Naive thymus-derived CD4-positive, alpha-beta T cell (primary cell): Measurements from ENCODE around the gene MRPL10. TPM values are rescaled to one million over a fixed set of nuclear protein-coding genes. Genes with fewer than 3 reads are reported as not detected.
A peak's percentile ranks its signal among the peaks of the same experiment; 100 is the strongest.

Experiments used
- ATAC-seq: fragments of 150-1000 bp; cut with Tn5 transposase; 2 replicates; pipeline ENCODE4 v1.10.0; 2021; ENCODE audit warnings: mild to moderate bottlenecking, moderate library complexity
- CTCF ChIA-PET: fragments of 350-600 bp; sonication (Branson Sonifier 250); formaldehyde crosslinking; loops from one replicate; lab custom pipeline; 2021; ENCODE audit warnings: antibody characterized with exemption; lab: Charles Lee
- POLR2A ChIA-PET: fragments of 350-600 bp; sonication (Branson Sonifier 250); formaldehyde crosslinking; loops from one replicate; lab custom pipeline; 2021; ENCODE audit warnings: antibody characterized with exemption, inconsistent platforms; lab: Charles Lee
- DNase-seq, 9 donors: peaks; one replicate each; pipeline versions ENCODE4 v3.0.0 to v3.0.0-alpha.2; 2020 to 2022; ENCODE audit warnings: mixed read lengths in 1 of 9
- H3K27ac ChIP-seq: one replicate; pipeline ENCODE4 v1.7.0; 2013; ENCODE audit warnings: mild to moderate bottlenecking, low read depth, low read length, moderate library complexity
- H3K27me3 ChIP-seq, 2 donors: one replicate each; pipeline ENCODE4 v1.7.0; 2013; ENCODE audit warnings: low read length in 2 of 2, mild to moderate bottlenecking in 2 of 2, moderate library complexity in 2 of 2; ENCODE audit not compliant: control insufficient read depth in 2 of 2, insufficient read depth in 2 of 2
- H3K36me3 ChIP-seq, 3 experiments: 1 replicate in 2 of 3; 2 replicates in 1 of 3; pipeline ENCODE4 v1.7.0; 2013; ENCODE audit warnings: low read length in 3 of 3, mild to moderate bottlenecking in 3 of 3, moderate library complexity in 1 of 3; ENCODE audit not compliant: insufficient read depth in 3 of 3, control insufficient read depth in 2 of 3
- H3K4me1 ChIP-seq, 2 donors: one replicate each; pipeline ENCODE4 v1.7.0; 2013; ENCODE audit warnings: low read length in 2 of 2, mild to moderate bottlenecking in 2 of 2, moderate library complexity in 1 of 2; ENCODE audit not compliant: control insufficient read depth in 2 of 2, insufficient read depth in 2 of 2
- H3K4me3 ChIP-seq: 2 replicates; pipeline ENCODE4 v1.7.0; 2013; ENCODE audit warnings: mild to moderate bottlenecking, low read length
- H3K9me3 ChIP-seq, 3 experiments: 1 replicate in 2 of 3; 2 replicates in 1 of 3; pipeline ENCODE4 v1.7.0; 2013; ENCODE audit warnings: low read length in 3 of 3; ENCODE audit not compliant: control insufficient read depth in 2 of 3
- H3K27ac Mint-ChIP-seq, 9 donors: one replicate each; pipeline ENCODE4 v1.8.0; 2020 to 2022; ENCODE audit warnings: mixed read lengths in 9 of 9, mild to moderate bottlenecking in 8 of 9, moderate library complexity in 5 of 9, inconsistent platforms in 2 of 9
- H3K27me3 Mint-ChIP-seq, 5 donors: one replicate each; pipeline ENCODE4 v1.8.0; 2021 to 2022; ENCODE audit warnings: mixed read lengths in 5 of 5, mild to moderate bottlenecking in 1 of 5
- H3K36me3 Mint-ChIP-seq, 5 donors: one replicate each; pipeline ENCODE4 v1.8.0; 2020 to 2022; ENCODE audit warnings: mixed read lengths in 5 of 5, mild to moderate bottlenecking in 3 of 5, inconsistent platforms in 1 of 5
- H3K4me1 Mint-ChIP-seq, 7 donors: one replicate each; pipeline ENCODE4 v1.8.0; 2020 to 2022; ENCODE audit warnings: mixed read lengths in 7 of 7, mild to moderate bottlenecking in 3 of 7, inconsistent platforms in 1 of 7
- H3K4me3 Mint-ChIP-seq, 10 donors: one replicate each; pipeline ENCODE4 v1.8.0; 2020 to 2022; ENCODE audit warnings: mild to moderate bottlenecking in 10 of 10, mixed read lengths in 10 of 10, moderate library complexity in 6 of 10, inconsistent platforms in 2 of 10
- H3K9me3 Mint-ChIP-seq, 11 donors: one replicate each; pipeline ENCODE4 v1.8.0; 2020 to 2022; ENCODE audit warnings: mixed read lengths in 11 of 11, mild to moderate bottlenecking in 4 of 11, inconsistent platforms in 1 of 11, moderate library complexity in 1 of 11
- intact Hi-C, 2 donors: fragments of 100-400 bp; cut with micrococcal nuclease; formaldehyde crosslinking; loops; one replicate each; pipeline ENCODE4 v1.15.1; 2023
- polyA plus RNA-seq, 2 donors: library from polyadenylated mRNA; unstranded; fragments of 300-500 nt; fragmentation: Illumina TruSeq; gene quantifications; one replicate each; pipeline ENCODE4 v1.2.3, GENCODE V29; 2021
- total RNA-seq, 6 experiments: library from RNA in 5 of 6; stranded (reverse) in 5 of 6; gene quantifications; 1 replicate in 5 of 6; 2 replicates in 1 of 6; pipeline ENCODE4 v1.2.3 and lab custom pipeline; 2021 to 2026

Gene MRPL10
- total and polyA plus RNA-seq, 7 experiments from 2014 or later: 33.6 to 51.2 (median 36.5) TPM

- peaks cover 5 to 23% of the 10 kb centered on the region in 2 donors for H3K4me1 ChIP-seq
- Mint-ChIP-seq H3K4me3 (peak overlapping the region; percentile 96 to 99 (median 97)), H3K4me1 (peaks cover 7 to 29% (median 24%) of the 10 kb centered on the region in 7 donors), H3K27ac (peak overlapping the region in 7 of 9 donors; percentile 26 to 92 (median 89)), H3K36me3 (peaks cover 5 to 32% (median 10%) of the 10 kb centered on the region in 5 donors), H3K27me3 (no peaks in the 10 kb centered on the region), H3K9me3 (no peaks in the 10 kb centered on the region)
- peaks cover 16 to 64% (median 24%) of the 10 kb centered on the region in 3 experiments for H3K36me3 ChIP-seq
- no peak for DNase-seq
- ChIA-PET POLR2A (no interaction called here), CTCF (interaction anchor here (1.5 kb wide), 1 partner anchor 21 kb away, joined by 3 read pairs; the partner anchor contains the start of gene SCRN2)
- H3K27me3 ChIP-seq: no peaks in the 10 kb centered on the region
- peak overlapping the region; percentile 80 for H3K27ac ChIP-seq
- H3K4me3 ChIP-seq: no peak overlapping the region
- H3K9me3 ChIP-seq: no peaks in the 10 kb centered on the region
- ATAC-seq: no peak
- intact Hi-C loops: loop anchor here in 1 of 2 donors (5.0 kb wide), 2 partner anchors 122 to 753 kb away; partner anchors contain the start of gene PNPO
Measured at GRCh38 chr17:47820033-47820789, 11.1 kb downstream of the MRPL10 start.

DNA sequence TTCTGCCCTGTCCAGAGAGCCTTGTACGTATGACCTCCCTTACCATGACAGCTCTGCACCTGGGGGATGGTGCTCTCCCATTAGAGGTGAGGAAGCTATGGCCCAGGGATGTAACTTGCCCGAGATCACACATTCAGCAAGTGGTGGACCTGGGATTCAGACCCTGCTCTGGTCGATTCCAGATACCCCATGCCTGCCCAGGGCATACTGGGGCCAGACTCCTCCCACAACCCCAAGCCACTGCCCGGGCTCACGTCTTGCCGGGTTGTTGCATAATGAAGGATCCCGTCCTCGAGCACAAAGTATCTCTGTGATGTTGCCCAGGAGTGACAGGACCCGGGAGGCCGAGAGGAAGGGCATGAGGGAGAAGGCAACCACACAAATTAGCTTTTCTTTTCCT, 11.9 kb downstream of the MRPL10 start:
- Mint-ChIP-seq H3K9me3 (no peaks in the 10 kb centered on the region), H3K4me1 (peaks cover 7 to 29% (median 24%) of the 10 kb centered on the region in 7 donors), H3K36me3 (peaks cover 7 to 34% (median 12%) of the 10 kb centered on the region in 5 donors), H3K27me3 (no peaks in the 10 kb centered on the region), H3K27ac (no peak overlapping the region), H3K4me3 (peak overlapping the region in 6 of 10 donors; percentile 6 to 98 (median 28))
- ATAC-seq: no peak
- peaks cover 16 to 67% (median 24%) of the 10 kb centered on the region in 3 experiments for H3K36me3 ChIP-seq
- no peaks in the 10 kb centered on the region for H3K27me3 ChIP-seq
- no peaks in the 10 kb centered on the region for H3K9me3 ChIP-seq
- peaks cover 5 to 23% of the 10 kb centered on the region in 2 donors for H3K4me1 ChIP-seq
- intact Hi-C loops: no loop called here
- DNase-seq: no peak
- H3K4me3 ChIP-seq: no peak overlapping the region
- CTCF ChIA-PET: interaction anchor here (0.6 kb wide), 1 partner anchor 15 kb away, joined by 4 read pairs; no protein-coding TSS in a partner anchor
- POLR2A ChIA-PET: no interaction called here
- no peak overlapping the region for H3K27ac ChIP-seq

GRCh38 chr17:47818002-47818695, 13.2 kb downstream of the MRPL10 start:
- ChIA-PET POLR2A (no interaction called here), CTCF (no interaction called here)
- peaks cover 7 to 29% (median 24%) of the 10 kb centered on the region in 7 donors for H3K4me1 Mint-ChIP-seq
- H3K9me3 Mint-ChIP-seq: no peaks in the 10 kb centered on the region
- H3K36me3 Mint-ChIP-seq: peaks cover 4 to 28% (median 12%) of the 10 kb centered on the region in 5 donors
- ATAC-seq (no peak), DNase-seq (no peak)
- H3K4me1 ChIP-seq: peaks cover 5 to 22% of the 10 kb centered on the region in 2 donors
- intact Hi-C loops: no loop called here
- no peak overlapping the region for H3K4me3 Mint-ChIP-seq
- H3K9me3 ChIP-seq: no peaks in the 10 kb centered on the region
- peak overlapping the region in 1 of 9 donors; percentile 9 for H3K27ac Mint-ChIP-seq
- H3K4me3 ChIP-seq: no peak overlapping the region
- H3K27me3 ChIP-seq: no peaks in the 10 kb centered on the region
- no peak overlapping the region for H3K27ac ChIP-seq
- no peaks in the 10 kb centered on the region for H3K27me3 Mint-ChIP-seq
- H3K36me3 ChIP-seq: peaks cover 16 to 67% (median 19%) of the 10 kb centered on the region in 3 experiments

DNA sequence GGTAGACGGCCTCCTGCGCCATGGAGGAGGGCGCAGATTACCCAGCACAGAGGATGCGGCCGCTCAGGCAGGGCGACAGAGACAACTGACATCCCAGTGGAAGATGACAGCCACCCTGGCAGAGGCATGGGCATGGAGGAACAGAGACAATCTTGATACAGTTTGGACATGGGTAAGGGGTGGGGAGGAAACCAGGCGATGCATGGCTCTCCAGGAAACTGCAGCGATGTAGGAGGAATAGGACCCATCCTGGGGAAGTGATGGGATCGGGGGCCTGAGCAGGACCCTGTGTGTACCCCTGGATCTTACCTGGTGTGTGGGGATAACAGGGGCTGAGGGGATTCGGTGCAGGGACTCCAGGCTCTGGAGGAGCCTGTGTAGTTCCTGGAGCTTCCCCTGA, 14.4 kb downstream of the MRPL10 start:
- H3K4me3 ChIP-seq: no peak overlapping the region
- no peaks in the 10 kb centered on the region for H3K9me3 ChIP-seq
- intact Hi-C loops: no loop called here
- ChIA-PET CTCF (no interaction called here), POLR2A (no interaction called here)
- Mint-ChIP-seq H3K9me3 (no peaks in the 10 kb centered on the region), H3K27me3 (no peaks in the 10 kb centered on the region), H3K4me3 (no peak overlapping the region), H3K27ac (no peak overlapping the region), H3K4me1 (peaks cover 14 to 23% (median 21%) of the 10 kb centered on the region in 7 donors), H3K36me3 (peaks cover 11 to 38% (median 17%) of the 10 kb centered on the region in 5 donors)
- ATAC-seq (no peak), DNase-seq (no peak)
- no peaks in the 10 kb centered on the region for H3K27me3 ChIP-seq
- peaks cover 5 to 10% of the 10 kb centered on the region in 2 donors for H3K4me1 ChIP-seq
- peaks cover 16 to 76% (median 19%) of the 10 kb centered on the region in 3 experiments for H3K36me3 ChIP-seq
- no peak overlapping the region for H3K27ac ChIP-seq

DNA sequence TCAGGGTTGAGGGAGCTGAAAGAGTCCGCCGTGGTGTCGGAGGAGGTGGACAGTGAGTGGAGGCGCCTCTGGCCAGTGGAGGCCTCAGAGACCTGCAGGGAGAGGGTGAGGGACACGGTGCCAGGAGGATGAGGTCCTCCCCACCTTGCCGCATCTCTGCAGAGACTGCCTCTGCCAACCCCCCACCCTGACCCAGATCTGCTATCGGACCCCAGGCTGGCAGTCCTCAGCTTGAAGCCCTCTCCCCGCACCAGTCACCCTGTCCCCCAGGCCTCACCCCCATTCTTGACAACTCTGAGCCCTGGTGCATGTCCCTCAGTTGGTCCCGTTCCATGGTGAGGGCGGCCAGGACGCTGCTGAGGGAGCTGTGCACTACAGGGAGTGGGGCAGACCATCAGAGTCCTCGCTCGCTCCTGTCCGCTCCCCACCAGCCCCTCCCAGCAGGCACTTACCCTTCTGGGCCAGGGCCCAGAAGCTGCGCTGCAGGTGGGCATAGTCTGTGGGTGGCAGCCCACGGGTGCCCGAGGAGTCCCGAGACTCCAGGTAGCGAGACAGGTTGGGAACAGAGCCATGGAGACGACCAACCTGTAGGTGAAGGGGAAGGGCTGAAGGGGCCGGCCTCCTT, 15.1 kb downstream of the MRPL10 start:
- ATAC-seq: no peak
- H3K36me3 ChIP-seq: peaks cover 16 to 83% (median 19%) of the 10 kb centered on the region in 3 experiments
- H3K4me3 ChIP-seq: no peak overlapping the region
- Mint-ChIP-seq H3K27ac (no peak overlapping the region), H3K9me3 (no peaks in the 10 kb centered on the region), H3K4me3 (no peak overlapping the region), H3K27me3 (no peaks in the 10 kb centered on the region), H3K4me1 (peaks cover 9 to 19% (median 16%) of the 10 kb centered on the region in 7 donors), H3K36me3 (peaks cover 11 to 43% (median 22%) of the 10 kb centered on the region in 5 donors)
- DNase-seq: no peak
- H3K9me3 ChIP-seq: no peaks in the 10 kb centered on the region
- no peaks in the 10 kb centered on the region for H3K27me3 ChIP-seq
- no peak overlapping the region for H3K27ac ChIP-seq
- POLR2A ChIA-PET: no interaction called here
- H3K4me1 ChIP-seq: peaks cover 5 to 9% of the 10 kb centered on the region in 2 donors
- intact Hi-C loops: no loop called here
- CTCF ChIA-PET: no interaction called here

- H3K27me3 Mint-ChIP-seq: no peaks in the 10 kb centered on the region
- peak overlapping the region in 1 of 9 donors; percentile 55 for H3K27ac Mint-ChIP-seq
- peaks cover under 1 to 13% (median 7%) of the 10 kb centered on the region in 7 donors for H3K4me1 Mint-ChIP-seq
- ChIA-PET CTCF (no interaction called here), POLR2A (no interaction called here)
- DNase-seq: no peak
- H3K36me3 ChIP-seq: peaks cover 16 to 92% (median 19%) of the 10 kb centered on the region in 3 experiments
- H3K9me3 ChIP-seq: no peaks in the 10 kb centered on the region
- no peak overlapping the region for H3K4me3 Mint-ChIP-seq
- no peaks in the 10 kb centered on the region for H3K27me3 ChIP-seq
- intact Hi-C loops: no loop called here
- no peak overlapping the region for H3K27ac ChIP-seq
- peaks cover 13 to 43% (median 25%) of the 10 kb centered on the region in 5 donors for H3K36me3 Mint-ChIP-seq
- peaks cover 0 to 4% of the 10 kb centered on the region in 2 donors for H3K4me1 ChIP-seq
- no peak overlapping the region for H3K4me3 ChIP-seq
- H3K9me3 Mint-ChIP-seq: no peaks in the 10 kb centered on the region
- ATAC-seq: no peak
Measured at GRCh38 chr17:47815106-47815918, 16.0 kb downstream of the MRPL10 start.
